Neural progenitor cell (in vitro differentiated cells): Measurements from ENCODE around the gene POLR1G. TPM values are rescaled to one million over a fixed set of nuclear protein-coding genes. Genes with fewer than 3 reads are reported as not detected.

ENCODE experiments used
- DNase-seq: peaks from one replicate; pipeline ENCODE4 v3.0.0-alpha.2; 2016; ENCODE audit warnings: low spot score
- H2AFZ ChIP-seq: fragments of 200-600 bp; sonication (generic); replicated peaks from 2 replicates; pipeline ENCODE4 v1.6.1; 2016; ENCODE audit warnings: antibody characterized with exemption
- H3F3A ChIP-seq: fragments of 200-600 bp; sonication (generic); 2 replicates; pipeline ENCODE4 v1.6.1; 2016; ENCODE audit warnings: antibody characterized with exemption, low read depth
- H3K27ac ChIP-seq: fragments of 200-600 bp; sonication (generic); 2 replicates; pipeline ENCODE4 v1.5.1; 2016; ENCODE audit warnings: mild to moderate bottlenecking
- H3K27me3 ChIP-seq: fragments of 200-600 bp; sonication (generic); 2 replicates; pipeline ENCODE4 v1.6.1; 2016; ENCODE audit warnings: mild to moderate bottlenecking, moderate library complexity
- H3K36me3 ChIP-seq: fragments of 200-600 bp; sonication (generic); 2 replicates; pipeline ENCODE4 v1.5.1; 2016
- H3K4me1 ChIP-seq: fragments of 200-600 bp; sonication (generic); 2 replicates; pipeline ENCODE4 v1.6.1; 2016; ENCODE audit warnings: mixed run types
- H3K4me2 ChIP-seq: fragments of 200-600 bp; sonication (generic); 2 replicates; pipeline ENCODE4 v1.6.1; 2016
- H3K4me3 ChIP-seq: fragments of 200-600 bp; sonication (generic); 2 replicates; pipeline ENCODE4 v1.5.1; 2016
- H3K79me2 ChIP-seq: fragments of 200-600 bp; sonication (generic); 2 replicates; pipeline ENCODE4 v1.6.1; 2016; ENCODE audit warnings: low read depth
- H3K9ac ChIP-seq: fragments of 200-600 bp; sonication (generic); 2 replicates; pipeline ENCODE4 v1.6.1; 2016
- H3K9me3 ChIP-seq: fragments of 200-600 bp; sonication (generic); 2 replicates; pipeline ENCODE4 v1.5.1; 2016; ENCODE audit warnings: low read depth
- H4K20me1 ChIP-seq: fragments of 200-600 bp; sonication (generic); 2 replicates; pipeline ENCODE4 v1.6.1; 2016; ENCODE audit warnings: low read depth
- H3K27ac Mint-ChIP-seq: 3 replicates; pipeline ENCODE4 v1.8.0; 2021; ENCODE audit warnings: mixed read lengths
- H3K27me3 Mint-ChIP-seq: 2 replicates; pipeline ENCODE4 v1.8.0; 2022; ENCODE audit warnings: low read depth, mild to moderate bottlenecking, inconsistent platforms, moderate library complexity, mixed read lengths; ENCODE audit not compliant: insufficient read depth
- H3K36me3 Mint-ChIP-seq: 3 replicates; pipeline ENCODE4 v1.8.0; 2021; ENCODE audit warnings: mixed read lengths
- H3K4me1 Mint-ChIP-seq: 3 replicates; pipeline ENCODE4 v1.8.0; 2021; ENCODE audit warnings: mixed read lengths
- H3K4me3 Mint-ChIP-seq: 3 replicates; pipeline ENCODE4 v1.8.0; 2021; ENCODE audit warnings: mild to moderate bottlenecking, moderate library complexity, mixed read lengths
- H3K9me3 Mint-ChIP-seq: 3 replicates; pipeline ENCODE4 v1.8.0; 2020; ENCODE audit warnings: mixed read lengths
- EZH2 ChIP-seq: fragments of 200-600 bp; sonication (generic); IDR thresholded peaks from 2 replicates; pipeline ENCODE4 v1.6.1; 2017; ENCODE audit warnings: antibody characterized with exemption, mild to moderate bottlenecking, moderate library complexity
- EZH2phosphoT487 ChIP-seq: fragments of 200-600 bp; sonication (generic); IDR thresholded peaks from 2 replicates; pipeline ENCODE4 v1.6.1; 2017; ENCODE audit warnings: antibody characterized with exemption
- total RNA-seq: library from RNA; depleted of rRNA; stranded (reverse); fragments of >200 nt; gene quantifications from 2 replicates; pipeline ENCODE4 v1.2.3, GENCODE V29; 2015; ENCODE audit warnings: low replicate concordance
- TF ChIP-seq, protein P1 (sequence below): fragments of 200-600 bp; sonication (generic); IDR thresholded peaks from 2 replicates; pipeline ENCODE4 v1.5.1; 2017; ENCODE audit warnings: antibody characterized with exemption, mild to moderate bottlenecking

The POLR1G gene
- total RNA-seq, 1 donor from 2014 or later, result 6.8 TPM

DNA sequence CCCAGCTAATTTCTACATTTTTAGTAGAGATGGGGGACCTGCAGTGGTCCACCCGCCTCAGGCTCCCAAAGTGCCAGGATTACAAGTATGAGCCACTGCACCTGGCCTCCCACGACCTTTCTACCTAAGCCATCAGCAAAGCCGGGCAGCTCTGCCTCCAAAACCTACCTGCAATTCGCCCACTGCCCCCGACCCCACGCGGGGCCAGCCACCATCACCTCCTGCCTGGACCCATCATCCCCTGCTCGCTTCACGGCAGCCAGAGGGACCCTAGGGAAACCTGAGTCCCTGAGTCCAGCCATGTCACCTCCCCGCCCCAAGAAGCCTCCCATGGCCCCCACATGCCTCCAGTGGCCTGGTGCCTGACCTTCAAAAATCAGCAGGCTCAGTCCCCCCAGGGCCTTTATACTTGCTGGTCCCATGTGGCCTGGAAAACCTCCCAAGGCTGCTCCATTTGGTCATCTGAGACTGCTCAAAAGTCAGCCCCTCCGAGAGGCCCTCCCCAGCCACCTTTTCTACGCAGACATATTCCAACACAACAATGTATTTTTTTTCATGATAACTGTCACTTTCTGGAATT lies 48.1 kb upstream of the POLR1G start:
- H3K9me3 ChIP-seq, result no peaks in the 10 kb centered on the region
- H3K27ac Mint-ChIP-seq, result peak overlapping the region; percentile 72
- H3K36me3 Mint-ChIP-seq, result peaks cover 37% of the 10 kb centered on the region

DNA sequence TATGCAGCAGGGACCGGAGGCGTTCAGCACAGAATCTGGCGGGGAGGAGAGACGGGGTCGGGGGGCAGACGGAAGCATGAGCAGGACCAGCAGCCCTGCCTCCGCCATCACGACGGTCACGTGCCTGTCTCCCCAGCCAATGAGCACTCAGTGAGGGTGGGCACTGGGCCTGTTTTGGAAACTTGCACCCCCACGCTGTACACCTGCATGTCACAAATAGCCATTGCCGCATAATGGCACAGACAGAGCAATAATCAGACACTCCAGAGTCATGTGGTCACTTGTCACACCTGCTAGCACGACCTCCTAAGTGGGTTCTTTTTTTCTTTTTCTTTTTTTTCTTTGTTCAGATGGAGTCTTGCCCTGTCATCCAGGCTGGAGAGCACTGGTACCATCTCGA lies 44.8 kb upstream of the POLR1G start:
- peaks cover 2% of the 10 kb centered on the region for H3K27me3 Mint-ChIP-seq
- no peaks in the 10 kb centered on the region for H3K79me2 ChIP-seq
- no peaks in the 10 kb centered on the region for H3F3A ChIP-seq
- no peak overlapping the region for H3K4me3 ChIP-seq
- no peak for DNase-seq
- H3K9ac ChIP-seq, result no peak overlapping the region
- TF ChIP-seq EZH2, result no peak
- no peak for TF ChIP-seq EZH2phosphoT487
- TF ChIP-seq, protein P1, sequence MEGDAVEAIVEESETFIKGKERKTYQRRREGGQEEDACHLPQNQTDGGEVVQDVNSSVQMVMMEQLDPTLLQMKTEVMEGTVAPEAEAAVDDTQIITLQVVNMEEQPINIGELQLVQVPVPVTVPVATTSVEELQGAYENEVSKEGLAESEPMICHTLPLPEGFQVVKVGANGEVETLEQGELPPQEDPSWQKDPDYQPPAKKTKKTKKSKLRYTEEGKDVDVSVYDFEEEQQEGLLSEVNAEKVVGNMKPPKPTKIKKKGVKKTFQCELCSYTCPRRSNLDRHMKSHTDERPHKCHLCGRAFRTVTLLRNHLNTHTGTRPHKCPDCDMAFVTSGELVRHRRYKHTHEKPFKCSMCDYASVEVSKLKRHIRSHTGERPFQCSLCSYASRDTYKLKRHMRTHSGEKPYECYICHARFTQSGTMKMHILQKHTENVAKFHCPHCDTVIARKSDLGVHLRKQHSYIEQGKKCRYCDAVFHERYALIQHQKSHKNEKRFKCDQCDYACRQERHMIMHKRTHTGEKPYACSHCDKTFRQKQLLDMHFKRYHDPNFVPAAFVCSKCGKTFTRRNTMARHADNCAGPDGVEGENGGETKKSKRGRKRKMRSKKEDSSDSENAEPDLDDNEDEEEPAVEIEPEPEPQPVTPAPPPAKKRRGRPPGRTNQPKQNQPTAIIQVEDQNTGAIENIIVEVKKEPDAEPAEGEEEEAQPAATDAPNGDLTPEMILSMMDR, result no peak
- no peak overlapping the region for H3K4me2 ChIP-seq
- peaks cover 21% of the 10 kb centered on the region for H3K36me3 Mint-ChIP-seq
- no peaks in the 10 kb centered on the region for H3K9me3 Mint-ChIP-seq
- no peak overlapping the region for H3K27ac ChIP-seq
- no peaks in the 10 kb centered on the region for H3K4me1 ChIP-seq
- H3K36me3 ChIP-seq, result no peaks in the 10 kb centered on the region
- H3K4me3 Mint-ChIP-seq, result no peak overlapping the region
- no peak overlapping the region for H3K27ac Mint-ChIP-seq
- peaks cover 9% of the 10 kb centered on the region for H3K4me1 Mint-ChIP-seq
- no peaks in the 10 kb centered on the region for H3K9me3 ChIP-seq
- H4K20me1 ChIP-seq, result peaks cover 5% of the 10 kb centered on the region
- H3K27me3 ChIP-seq, result no peaks in the 10 kb centered on the region
- no peak overlapping the region for H2AFZ ChIP-seq

More for the DNA sequence above, 48.1 kb upstream of the POLR1G start:
- Mint-ChIP-seq H3K4me3 (no peak overlapping the region), H3K9me3 (no peaks in the 10 kb centered on the region), H3K4me1 (peaks cover 9% of the 10 kb centered on the region), H3K27me3 (peaks cover 3% of the 10 kb centered on the region)
- H3K36me3 ChIP-seq, result no peaks in the 10 kb centered on the region
- H3K4me3 ChIP-seq, result no peak overlapping the region
- TF ChIP-seq, protein P1, result no peak
- TF ChIP-seq EZH2 (no peak), EZH2phosphoT487 (no peak)
- H3K9ac ChIP-seq, result no peak overlapping the region
- peaks cover 5% of the 10 kb centered on the region for H4K20me1 ChIP-seq
- no peaks in the 10 kb centered on the region for H3K4me1 ChIP-seq
- no peak overlapping the region for H3K27ac ChIP-seq
- no peaks in the 10 kb centered on the region for H3K27me3 ChIP-seq
- no peak overlapping the region for H2AFZ ChIP-seq
- no peak overlapping the region for H3K4me2 ChIP-seq
- no peak for DNase-seq
- no peaks in the 10 kb centered on the region for H3F3A ChIP-seq
- H3K79me2 ChIP-seq, result no peaks in the 10 kb centered on the region

DNA sequence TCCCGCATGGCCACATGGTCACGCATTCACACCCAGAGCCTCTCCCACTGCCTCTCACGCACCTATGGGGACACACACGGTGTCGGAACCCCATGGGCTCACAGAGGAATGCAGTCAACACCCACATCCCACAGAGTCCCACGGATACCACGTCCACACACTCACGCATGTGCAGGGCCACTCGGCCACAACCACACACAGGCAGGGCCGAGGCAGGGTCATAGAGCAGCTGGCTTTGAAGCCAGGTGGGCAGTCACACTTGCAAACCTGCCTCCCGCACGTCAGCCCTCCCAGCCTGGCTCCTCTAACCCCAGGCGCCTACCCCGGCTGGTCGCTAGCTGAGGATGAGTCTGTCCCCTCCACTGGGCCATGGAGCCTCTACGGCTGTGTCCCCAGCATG lies 44.2 kb upstream of the POLR1G start:
- H3K9me3 Mint-ChIP-seq, result no peaks in the 10 kb centered on the region
- no peaks in the 10 kb centered on the region for H3K36me3 ChIP-seq
- peaks cover 9% of the 10 kb centered on the region for H3K4me1 Mint-ChIP-seq
- peaks cover 17% of the 10 kb centered on the region for H3K36me3 Mint-ChIP-seq
- peaks cover under 1% of the 10 kb centered on the region for H3K27me3 Mint-ChIP-seq
- no peaks in the 10 kb centered on the region for H3K27me3 ChIP-seq
- H3F3A ChIP-seq, result no peaks in the 10 kb centered on the region
- no peak overlapping the region for H3K4me3 ChIP-seq
- no peak overlapping the region for H3K9ac ChIP-seq
- TF ChIP-seq EZH2 (no peak), EZH2phosphoT487 (no peak)
- TF ChIP-seq, protein P1, result no peak
- H2AFZ ChIP-seq, result no peak overlapping the region
- H3K4me2 ChIP-seq, result no peak overlapping the region
- DNase-seq, result no peak
- H4K20me1 ChIP-seq, result peaks cover 5% of the 10 kb centered on the region
- no peaks in the 10 kb centered on the region for H3K4me1 ChIP-seq
- H3K9me3 ChIP-seq, result no peaks in the 10 kb centered on the region
- H3K27ac Mint-ChIP-seq, result no peak overlapping the region
- no peaks in the 10 kb centered on the region for H3K79me2 ChIP-seq
- H3K4me3 Mint-ChIP-seq, result no peak overlapping the region
- no peak overlapping the region for H3K27ac ChIP-seq
